Mesendoderm (in vitro differentiated cells): ENCODE results near the gene P2RX2. TPM values are rescaled to one million over a fixed set of nuclear protein-coding genes. Genes with fewer than 3 reads are reported as not detected.

Experiments
- small RNA-seq: library from polyadenylated mRNA; stranded (forward); fragments of <200 nt; extraction: miRNeasy Mini kit (QIAGEN cat#:217004); gene quantifications from one replicate; pipeline ENCODE3, GENCODE V24; 2013; ENCODE audit not compliant: insufficient read depth

P2RX2 gene

Small RNA genes lying within 50 kb of the gene (small RNA-seq; reads per million reads assigned to genes)
- gene MIR6763, result not detected
